GM13977 (cell line): ENCODE data around the gene MZT2A.
"Not testable (repeated sequence)": the region's sequence is repeated elsewhere in the genome, so short reads cannot be mapped to it uniquely, and the experiment has no call there.

ENCODE experiments used
- DNase-seq: peaks from one replicate; pipeline ENCODE4 v3.0.0; 2012; ENCODE audit warnings: low spot score
- in situ Hi-C: fragments of 300-500 bp; cut with MboI; formaldehyde crosslinking; loops from one replicate; pipeline ENCODE4 v1.12.0; 2022; ENCODE audit warnings: low sequenced_read_pairs, low pct_unique_long_range_greater_than_20kb, mixed read lengths, inconsistent platforms; ENCODE audit not compliant: unreplicated experiment
- TF ChIP-seq, protein P1 (sequence below): IDR thresholded peaks from 2 replicates; pipeline ENCODE4 v1.5.1; 2012; ENCODE audit warnings: mild to moderate bottlenecking, control low read depth; ENCODE audit not compliant: insufficient read depth; ENCODE audit errors: extremely low read depth, missing control alignments

Gene MZT2A

GRCh38 chr2:131519466-131519865 lies 27.3 kb upstream of the MZT2A start:
- TF ChIP-seq, protein P1, sequence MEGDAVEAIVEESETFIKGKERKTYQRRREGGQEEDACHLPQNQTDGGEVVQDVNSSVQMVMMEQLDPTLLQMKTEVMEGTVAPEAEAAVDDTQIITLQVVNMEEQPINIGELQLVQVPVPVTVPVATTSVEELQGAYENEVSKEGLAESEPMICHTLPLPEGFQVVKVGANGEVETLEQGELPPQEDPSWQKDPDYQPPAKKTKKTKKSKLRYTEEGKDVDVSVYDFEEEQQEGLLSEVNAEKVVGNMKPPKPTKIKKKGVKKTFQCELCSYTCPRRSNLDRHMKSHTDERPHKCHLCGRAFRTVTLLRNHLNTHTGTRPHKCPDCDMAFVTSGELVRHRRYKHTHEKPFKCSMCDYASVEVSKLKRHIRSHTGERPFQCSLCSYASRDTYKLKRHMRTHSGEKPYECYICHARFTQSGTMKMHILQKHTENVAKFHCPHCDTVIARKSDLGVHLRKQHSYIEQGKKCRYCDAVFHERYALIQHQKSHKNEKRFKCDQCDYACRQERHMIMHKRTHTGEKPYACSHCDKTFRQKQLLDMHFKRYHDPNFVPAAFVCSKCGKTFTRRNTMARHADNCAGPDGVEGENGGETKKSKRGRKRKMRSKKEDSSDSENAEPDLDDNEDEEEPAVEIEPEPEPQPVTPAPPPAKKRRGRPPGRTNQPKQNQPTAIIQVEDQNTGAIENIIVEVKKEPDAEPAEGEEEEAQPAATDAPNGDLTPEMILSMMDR = no peak
- no peak for DNase-seq
- in situ Hi-C loops = no loop called here

- in situ Hi-C loops, DNase-seq: not testable (repeated sequence)
Measured at GRCh38 chr2:131518531-131518930, 26.3 kb upstream of the MZT2A start.

DNA sequence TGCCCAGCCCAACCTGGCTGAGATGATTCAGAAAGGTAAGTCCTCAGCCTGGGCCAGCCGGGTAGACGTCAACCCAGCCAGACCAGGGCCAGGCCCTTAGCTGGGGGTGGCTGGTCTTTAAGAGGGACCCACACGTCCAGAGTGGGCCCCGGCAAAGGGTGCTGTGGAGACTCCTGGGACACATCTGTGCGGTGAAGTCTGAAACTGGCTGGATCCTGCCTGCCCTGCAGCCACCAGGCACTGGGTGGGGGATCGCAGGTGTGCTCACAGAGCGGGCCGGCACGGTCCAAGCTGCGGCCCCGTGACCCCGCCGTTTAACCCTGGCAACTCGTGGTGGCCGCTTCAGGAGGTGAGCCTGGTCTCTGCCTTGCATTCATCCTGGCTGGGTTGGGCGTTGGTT lies 25.7 kb upstream of the MZT2A start:
- in situ Hi-C loops = not testable (repeated sequence)

GRCh38 chr2:131517106-131517831 lies 25.1 kb upstream of the MZT2A start:
- in situ Hi-C loops = no loop called here
- no peak for DNase-seq
- TF ChIP-seq, protein P1 = no peak

More for the DNA sequence above, 25.7 kb upstream of the MZT2A start:
- not testable (repeated sequence) for DNase-seq

DNA sequence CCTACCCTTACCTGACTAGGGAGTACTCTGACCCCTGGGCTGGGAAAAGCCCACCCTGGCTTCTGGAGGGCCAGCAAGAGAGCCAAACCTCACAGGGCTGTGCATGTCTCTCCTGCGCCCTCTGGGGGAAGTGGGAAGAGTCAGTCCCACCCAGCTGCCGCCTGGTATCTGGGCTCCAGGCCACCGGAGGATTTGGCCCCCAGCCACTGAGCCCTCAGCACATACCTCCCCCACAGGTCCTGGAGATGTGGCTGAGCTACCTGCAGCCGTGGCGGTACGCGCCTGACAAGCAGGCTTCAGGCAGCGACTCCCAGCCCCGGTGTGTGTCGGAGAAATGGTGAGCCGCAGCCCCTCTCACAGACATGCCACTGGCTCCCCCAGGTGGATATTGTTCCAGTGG lies 24.4 kb upstream of the MZT2A start:
- TF ChIP-seq, protein P1 = peak; percentile 32
- DNase-seq, in situ Hi-C loops: not testable (repeated sequence)

GRCh38 chr2:131516011-131516410 lies 23.8 kb upstream of the MZT2A start:
- in situ Hi-C loops = no loop called here
- DNase-seq = no peak
- TF ChIP-seq, protein P1 = no peak

GRCh38 chr2:131515235-131515634 lies 23.0 kb upstream of the MZT2A start:
- DNase-seq, in situ Hi-C loops: not testable (repeated sequence)

- in situ Hi-C loops, DNase-seq: not testable (repeated sequence)
Measured at GRCh38 chr2:131514408-131515166, 22.4 kb upstream of the MZT2A start.

GRCh38 chr2:131511969-131512870 lies 20.0 kb upstream of the MZT2A start:
- in situ Hi-C loops, DNase-seq: not testable (repeated sequence)

DNA sequence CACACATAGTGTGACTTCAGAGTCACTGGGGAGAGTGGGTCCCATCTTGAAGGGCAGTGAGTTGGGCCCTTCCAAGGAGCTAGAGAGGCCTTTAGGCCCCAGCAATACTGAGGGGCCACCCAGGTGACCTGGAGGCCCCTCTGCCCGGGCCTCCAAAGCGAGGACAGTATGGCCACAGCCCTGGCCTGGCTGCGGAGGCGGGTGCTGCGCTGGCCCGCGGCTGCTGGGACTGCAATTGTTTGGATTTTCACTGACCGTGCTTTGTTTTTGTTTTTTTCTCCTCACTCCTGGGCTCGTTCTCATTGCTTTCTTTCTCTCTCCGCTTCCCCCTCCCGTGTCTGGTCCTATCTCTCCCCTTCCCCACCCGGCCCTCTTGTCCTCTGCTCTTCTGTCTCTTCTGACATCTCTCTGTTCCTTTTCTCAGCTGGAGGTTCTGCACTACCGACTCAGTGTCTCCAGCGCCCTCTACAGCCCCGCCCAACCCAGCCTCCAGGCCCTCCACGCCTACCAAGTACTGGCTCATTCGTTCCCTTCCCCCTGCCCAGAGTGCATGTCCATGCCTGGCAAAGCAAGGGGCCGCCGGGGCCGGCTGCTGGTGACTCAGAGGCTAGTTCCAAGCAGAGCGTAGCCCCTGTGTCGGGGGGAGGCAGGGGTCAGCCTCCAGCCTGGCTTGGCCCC lies 19.2 kb upstream of the MZT2A start:
- DNase-seq, in situ Hi-C loops: not testable (repeated sequence)
